OCI-LY3 (cell line): Measurements from ENCODE around the gene GJB6.

Source experiments
- H2AFZ ChIP-seq: fragments of 200-600, 300-600 bp; shearing (Covaris generic); 2 replicates; pipeline ENCODE4 v1.6.0; 2014; ENCODE audit warnings: antibody characterized with exemption, low read depth, low read length
- H3K27ac ChIP-seq: fragments of 200-600, 300-600 bp; sonication (generic); 2 replicates; pipeline ENCODE4 v1.5.1; 2014; ENCODE audit warnings: mild to moderate bottlenecking, low read length, moderate library complexity, mixed read lengths
- H3K27me3 ChIP-seq: fragments of 200-600, 300-600 bp; sonication (generic); 2 replicates; pipeline ENCODE4 v1.6.1; 2014; ENCODE audit warnings: low read depth, low read length, mixed read lengths
- H3K36me3 ChIP-seq: fragments of 200-600, 300-600 bp; sonication (generic); replicated peaks from 2 replicates; pipeline ENCODE3; 2014; ENCODE audit warnings: low read depth, low read length, mixed read lengths
- H3K4me1 ChIP-seq: fragments of 300-600, 200-600 bp; sonication (generic); 2 replicates; pipeline ENCODE4 v1.6.1; 2014; ENCODE audit warnings: low read length, mixed read lengths
- H3K4me2 ChIP-seq: fragments of 200-600, 300-600 bp; sonication (generic); 2 replicates; pipeline ENCODE4 v1.6.1; 2014; ENCODE audit warnings: low read length, mixed read lengths
- H3K4me3 ChIP-seq: fragments of 300-600, 200-600 bp; sonication (generic); 2 replicates; pipeline ENCODE4 v1.5.1; 2014; ENCODE audit warnings: antibody characterized with exemption, mild to moderate bottlenecking, low read length, moderate library complexity
- H3K79me2 ChIP-seq: fragments of 300-600, 200-600 bp; shearing (Covaris generic); 2 replicates; pipeline ENCODE4 v1.6.1; 2014; ENCODE audit warnings: mild to moderate bottlenecking, low read length, mixed read lengths
- H3K9ac ChIP-seq: fragments of 300-600, 200-600 bp; shearing (Covaris generic); 2 replicates; pipeline ENCODE4 v1.6.0; 2014; ENCODE audit warnings: mild to moderate bottlenecking, low read length, moderate library complexity
- H3K9me3 ChIP-seq: fragments of 200-600, 300-600 bp; shearing (Covaris generic); 2 replicates; pipeline ENCODE4 v1.6.1; 2014; ENCODE audit warnings: low read length, mixed read lengths; ENCODE audit not compliant: insufficient read depth
- H4K20me1 ChIP-seq: fragments of 200-600, 300-600 bp; sonication (generic); 2 replicates; pipeline ENCODE4 v1.6.1; 2016; ENCODE audit warnings: low read length, mixed read lengths; ENCODE audit not compliant: insufficient read depth
- EZH2phosphoT487 ChIP-seq: fragments of 200-600 bp; shearing (Covaris generic); IDR thresholded peaks from 2 replicates; pipeline ENCODE4 v1.6.1; 2018; ENCODE audit warnings: antibody characterized with exemption, mixed run types, low read depth
- TF ChIP-seq, protein P1 (sequence below): fragments of 200-600, 300-600 bp; sonication (generic); IDR thresholded peaks from 2 replicates; pipeline ENCODE4 v1.5.1; 2014; ENCODE audit warnings: antibody characterized with exemption, low read length, low read depth

GJB6 gene

DNA sequence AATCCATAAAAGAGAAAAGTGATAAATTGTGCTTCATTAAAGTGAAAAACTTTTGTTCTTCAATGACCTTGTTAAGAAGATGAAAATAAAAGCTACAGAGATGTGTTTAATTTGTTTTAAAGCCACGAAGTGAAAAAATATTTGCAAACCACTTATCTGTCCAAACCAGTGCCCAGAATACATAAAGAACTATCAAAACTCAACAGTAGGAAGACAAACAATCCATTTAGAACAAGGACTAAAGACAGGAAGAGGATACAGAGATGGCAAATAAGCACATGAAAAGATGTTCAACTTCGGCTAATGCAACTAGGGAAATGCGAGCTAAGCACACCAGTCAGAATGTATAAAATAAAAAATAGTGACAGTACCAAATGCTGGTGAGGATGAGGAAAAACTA lies 15.0 kb downstream of the GJB6 start:
- Histone ChIP-seq H3K27ac (no peak overlapping the region), H3K79me2 (no peaks in the 10 kb centered on the region), H3K9me3 (no peaks in the 10 kb centered on the region), H3K4me2 (no peak overlapping the region), H3K9ac (no peak overlapping the region), H3K4me3 (no peak overlapping the region), H3K27me3 (peaks cover 30% of the 10 kb centered on the region; the same call in 1 of the 2 replicates), H3K36me3 (no peaks in the 10 kb centered on the region), H4K20me1 (no peaks in the 10 kb centered on the region), H2AFZ (no peak overlapping the region), H3K4me1 (0 out of 2 replicates have a peak, but pooled peaks cover 3% of the 10 kb centered on the region)
- TF ChIP-seq, protein P1, sequence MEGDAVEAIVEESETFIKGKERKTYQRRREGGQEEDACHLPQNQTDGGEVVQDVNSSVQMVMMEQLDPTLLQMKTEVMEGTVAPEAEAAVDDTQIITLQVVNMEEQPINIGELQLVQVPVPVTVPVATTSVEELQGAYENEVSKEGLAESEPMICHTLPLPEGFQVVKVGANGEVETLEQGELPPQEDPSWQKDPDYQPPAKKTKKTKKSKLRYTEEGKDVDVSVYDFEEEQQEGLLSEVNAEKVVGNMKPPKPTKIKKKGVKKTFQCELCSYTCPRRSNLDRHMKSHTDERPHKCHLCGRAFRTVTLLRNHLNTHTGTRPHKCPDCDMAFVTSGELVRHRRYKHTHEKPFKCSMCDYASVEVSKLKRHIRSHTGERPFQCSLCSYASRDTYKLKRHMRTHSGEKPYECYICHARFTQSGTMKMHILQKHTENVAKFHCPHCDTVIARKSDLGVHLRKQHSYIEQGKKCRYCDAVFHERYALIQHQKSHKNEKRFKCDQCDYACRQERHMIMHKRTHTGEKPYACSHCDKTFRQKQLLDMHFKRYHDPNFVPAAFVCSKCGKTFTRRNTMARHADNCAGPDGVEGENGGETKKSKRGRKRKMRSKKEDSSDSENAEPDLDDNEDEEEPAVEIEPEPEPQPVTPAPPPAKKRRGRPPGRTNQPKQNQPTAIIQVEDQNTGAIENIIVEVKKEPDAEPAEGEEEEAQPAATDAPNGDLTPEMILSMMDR = no peak
- no peak for TF ChIP-seq EZH2phosphoT487

DNA sequence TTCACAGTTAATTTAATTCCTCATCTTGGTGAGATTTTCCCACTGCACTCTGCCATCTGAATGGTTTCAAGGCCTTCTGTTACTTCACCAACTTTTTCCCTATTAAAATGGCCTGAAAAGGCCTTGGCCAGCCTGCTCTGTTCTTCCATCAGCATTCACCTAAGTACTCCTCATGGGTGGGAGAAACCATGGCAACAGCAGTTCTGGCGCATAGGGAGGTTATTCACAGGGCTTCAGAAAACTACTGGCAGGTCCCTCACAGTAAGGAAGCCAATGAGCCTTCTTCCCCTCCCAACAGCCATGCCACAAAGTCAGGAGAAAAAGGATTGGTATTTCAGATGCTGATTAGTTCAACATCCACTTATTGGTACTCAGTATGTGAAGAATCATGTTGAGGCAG lies 22.2 kb downstream of the GJB6 start:
- no peaks in the 10 kb centered on the region for H4K20me1 ChIP-seq
- TF ChIP-seq, protein P1 = no peak
- no peak for TF ChIP-seq EZH2phosphoT487
- H3K9me3 ChIP-seq = no peaks in the 10 kb centered on the region
- no peak overlapping the region for H3K9ac ChIP-seq
- no peak overlapping the region for H3K4me2 ChIP-seq
- no peaks in the 10 kb centered on the region for H3K4me1 ChIP-seq
- H2AFZ ChIP-seq = no peak overlapping the region
- no peak overlapping the region for H3K4me3 ChIP-seq
- H3K27ac ChIP-seq = no peak overlapping the region
- peaks cover 8% of the 10 kb centered on the region; the same call in 1 of the 2 replicates for H3K27me3 ChIP-seq
- no peaks in the 10 kb centered on the region for H3K79me2 ChIP-seq
- H3K36me3 ChIP-seq = no peaks in the 10 kb centered on the region

GRCh38 chr13:20206698-20207235 lies 25.4 kb downstream of the GJB6 start:
- H3K27me3 ChIP-seq = no peaks in the 10 kb centered on the region
- no peak overlapping the region for H3K9ac ChIP-seq
- no peak overlapping the region for H3K4me3 ChIP-seq
- no peak overlapping the region for H2AFZ ChIP-seq
- H3K4me2 ChIP-seq = no peak overlapping the region
- H3K27ac ChIP-seq = no peak overlapping the region
- H3K9me3 ChIP-seq = no peaks in the 10 kb centered on the region
- TF ChIP-seq, protein P1 = no peak
- no peaks in the 10 kb centered on the region for H3K79me2 ChIP-seq
- H3K4me1 ChIP-seq = no peaks in the 10 kb centered on the region
- H3K36me3 ChIP-seq = no peaks in the 10 kb centered on the region
- no peaks in the 10 kb centered on the region for H4K20me1 ChIP-seq

DNA sequence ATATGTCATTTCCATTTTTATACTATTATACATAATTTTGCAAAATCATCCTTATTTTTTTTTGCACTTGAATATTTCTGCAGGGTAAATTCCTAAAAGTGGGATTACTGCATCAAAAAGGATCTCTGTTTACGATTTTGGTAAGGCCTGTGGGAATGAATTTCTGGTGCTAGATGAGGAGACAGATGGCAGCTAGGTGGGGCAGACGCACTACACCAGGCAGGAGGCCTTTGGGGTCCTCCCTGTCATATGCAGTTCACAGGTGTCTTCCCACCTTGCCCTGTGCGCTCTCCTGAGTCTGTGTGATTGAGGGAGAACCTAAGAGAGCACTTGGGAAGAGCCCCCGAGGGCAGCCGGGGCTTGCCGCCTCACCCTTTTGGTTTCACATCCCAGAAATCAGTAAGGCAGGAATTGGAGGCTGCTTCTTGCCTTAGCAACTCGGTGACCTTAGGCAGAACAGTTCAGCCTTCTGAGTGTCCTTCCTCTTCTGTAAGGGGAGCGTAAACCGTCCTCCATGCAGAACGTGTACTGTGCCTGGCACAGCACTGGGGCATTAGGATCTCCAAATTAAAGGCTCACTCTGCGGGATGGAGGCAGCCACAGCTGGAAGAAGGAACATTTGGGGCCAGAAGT lies 25.9 kb downstream of the GJB6 start:
- no peak overlapping the region for H3K9ac ChIP-seq
- no peaks in the 10 kb centered on the region for H3K36me3 ChIP-seq
- H3K27me3 ChIP-seq = no peaks in the 10 kb centered on the region
- no peak overlapping the region for H2AFZ ChIP-seq
- no peaks in the 10 kb centered on the region for H3K4me1 ChIP-seq
- no peaks in the 10 kb centered on the region for H3K79me2 ChIP-seq
- TF ChIP-seq, protein P1 = no peak
- TF ChIP-seq EZH2phosphoT487 = no peak
- H3K4me3 ChIP-seq = no peak overlapping the region
- H3K27ac ChIP-seq = no peak overlapping the region
- no peaks in the 10 kb centered on the region for H4K20me1 ChIP-seq
- H3K4me2 ChIP-seq = no peak overlapping the region
- no peaks in the 10 kb centered on the region for H3K9me3 ChIP-seq
